IMR-90 (cell line): ENCODE results near the gene IFI35. TPM values are rescaled to one million over a fixed set of nuclear protein-coding genes. Genes with fewer than 3 reads are reported as not detected.

ENCODE experiments used
- ATAC-seq: fragments of 200-7000 bp; cut with Tn5 transposase; 2 replicates; pipeline ENCODE4 v1.9.1; 2020; ENCODE audit warnings: low read depth, mild to moderate bottlenecking, moderate library complexity
- BruUV-seq: library from RNA; stranded (reverse); fragments of 400-500 nt; replicated peaks from 2 replicates; lab custom pipeline; 2021; lab: Mats Ljungman, UMichigan
- CTCF ChIA-PET: fragments of 300-600 bp; formaldehyde crosslinking; extraction: SDS; loops from one replicate; lab custom pipeline; 2021; ENCODE audit warnings: antibody characterized with exemption; lab: Yijun Ruan, JAX
- POLR2A ChIA-PET: fragments of 300-600 bp; sonication (Branson Sonifier 250); formaldehyde crosslinking; loops from one replicate; lab custom pipeline; 2022; ENCODE audit warnings: antibody characterized with exemption; ENCODE audit not compliant: unreplicated experiment; lab: Charles Lee
- DNase-seq: peaks from one replicate; pipeline ENCODE4 v3.0.0; 2013
- H2AFZ ChIP-seq: replicated peaks from 2 replicates; pipeline ENCODE3; 2013; ENCODE audit warnings: low read length, mild to moderate bottlenecking; ENCODE audit not compliant: poor library complexity
- H2AK5ac ChIP-seq: 2 replicates; pipeline ENCODE4 v1.6.1; 2013; ENCODE audit warnings: low read depth, low read length, inconsistent platforms
- H2AK9ac ChIP-seq: replicated peaks from 2 replicates; pipeline ENCODE3; 2013; ENCODE audit warnings: mild to moderate bottlenecking, low read depth, low read length, moderate library complexity; ENCODE audit not compliant: poor library complexity
- H2BK120ac ChIP-seq: 2 replicates; pipeline ENCODE4 v1.6.1; 2013; ENCODE audit warnings: low read depth, low read length, inconsistent platforms
- H2BK15ac ChIP-seq: 3 replicates; pipeline ENCODE4 v1.6.1; 2013; ENCODE audit warnings: low read depth, low read length, inconsistent platforms
- H2BK20ac ChIP-seq: 2 replicates; pipeline ENCODE4 v1.6.1; 2013; ENCODE audit warnings: low read depth, mild to moderate bottlenecking, inconsistent platforms, low read length, moderate library complexity
- H2BK5ac ChIP-seq: 2 replicates; pipeline ENCODE4 v1.6.1; 2013; ENCODE audit warnings: mild to moderate bottlenecking, low read depth, low read length, inconsistent platforms; ENCODE audit not compliant: poor library complexity, severe bottlenecking
- H3K14ac ChIP-seq: replicated peaks from 2 replicates; pipeline ENCODE4 v1.6.1; 2013; ENCODE audit warnings: low read depth, low read length, inconsistent platforms
- H3K18ac ChIP-seq: 2 replicates; pipeline ENCODE4 v1.6.1; 2013; ENCODE audit warnings: low read depth, low read length, control low read depth
- H3K23ac ChIP-seq: 2 replicates; pipeline ENCODE4 v1.6.1; 2013; ENCODE audit warnings: low read depth, low read length, inconsistent platforms
- H3K27ac ChIP-seq: 2 replicates; pipeline ENCODE4 v1.5.1; 2013; ENCODE audit warnings: mild to moderate bottlenecking, control low read depth, low read length; ENCODE audit not compliant: insufficient read depth
- H3K27me3 ChIP-seq: 2 replicates; pipeline ENCODE4 v1.6.1; 2013; ENCODE audit warnings: low read length; ENCODE audit not compliant: control insufficient read depth, insufficient read depth
- H3K36me3 ChIP-seq: 2 replicates; pipeline ENCODE4 v1.6.1; 2013; ENCODE audit warnings: low read length, mixed read lengths; ENCODE audit not compliant: control insufficient read depth, insufficient read depth
- H3K4ac ChIP-seq: 2 replicates; pipeline ENCODE4 v1.6.1; 2013; ENCODE audit warnings: low read depth, low read length, inconsistent platforms
- H3K4me1 ChIP-seq: 2 replicates; pipeline ENCODE4 v1.6.1; 2013; ENCODE audit warnings: low read length, mixed read lengths; ENCODE audit not compliant: control insufficient read depth, insufficient read depth
- H3K4me2 ChIP-seq: 2 replicates; pipeline ENCODE4 v1.6.1; 2013; ENCODE audit warnings: low read depth, mild to moderate bottlenecking, control low read depth, low read length, moderate library complexity
- H3K4me3 ChIP-seq: 2 replicates; pipeline ENCODE4 v1.5.1; 2013; ENCODE audit warnings: low read depth, mild to moderate bottlenecking, control low read depth, low read length, moderate library complexity; ENCODE audit not compliant: insufficient read depth
- H3K56ac ChIP-seq: 2 replicates; pipeline ENCODE4 v1.6.1; 2013; ENCODE audit warnings: low read length, inconsistent platforms; ENCODE audit not compliant: insufficient read depth; ENCODE audit errors: extremely low read depth
- H3K79me1 ChIP-seq, 2 experiments: 2 replicates each; pipeline ENCODE4 v1.6.1; 2013; ENCODE audit warnings: low read length in 2 of 2, inconsistent platforms in 1 of 2, low read depth in 1 of 2
- H3K9ac ChIP-seq: 2 replicates; pipeline ENCODE4 v1.6.1; 2013; ENCODE audit warnings: low read depth, low read length, control low read depth
- H3K9me1 ChIP-seq: 2 replicates; pipeline ENCODE4 v1.6.1; 2013; ENCODE audit warnings: low read length, inconsistent platforms; ENCODE audit not compliant: insufficient read depth
- H3K9me3 ChIP-seq: 2 replicates; pipeline ENCODE4 v1.6.1; 2013; ENCODE audit warnings: low read length; ENCODE audit not compliant: control insufficient read depth, insufficient read depth
- H4K20me1 ChIP-seq: 2 replicates; pipeline ENCODE4 v1.6.1; 2013; ENCODE audit warnings: low read length, inconsistent platforms; ENCODE audit not compliant: insufficient read depth
- H4K5ac ChIP-seq: 2 replicates; pipeline ENCODE4 v1.6.1; 2013; ENCODE audit warnings: mild to moderate bottlenecking, low read depth, low read length, control low read depth
- H4K8ac ChIP-seq, 2 experiments: 2 replicates each; pipeline ENCODE4 v1.6.1; 2013; ENCODE audit warnings: low read depth in 2 of 2, low read length in 2 of 2, control low read depth in 1 of 2, inconsistent platforms in 1 of 2
- H4K91ac ChIP-seq: 2 replicates; pipeline ENCODE4 v1.6.1; 2013; ENCODE audit warnings: low read depth, low read length, inconsistent platforms; ENCODE audit not compliant: insufficient read depth
- BHLHE40 ChIP-seq: fragments of 150-350 bp; IDR thresholded peaks from 2 replicates; pipeline ENCODE4 v1.6.1; 2016; ENCODE audit warnings: mild to moderate bottlenecking, low read depth, low read length
- CEBPB ChIP-seq: IDR thresholded peaks from 2 replicates; pipeline ENCODE4 v1.6.1; 2012; ENCODE audit warnings: low read depth, low read length, improper control_type of control experiment
- CHD1 ChIP-seq: IDR thresholded peaks from 2 replicates; pipeline ENCODE4 v1.6.1; 2012; ENCODE audit warnings: low read depth, low read length, improper control_type of control experiment
- FOS ChIP-seq: fragments of 150-350 bp; IDR thresholded peaks from 2 replicates; pipeline ENCODE4 v1.6.1; 2016; ENCODE audit warnings: low read depth, low read length
- MAFK ChIP-seq: IDR thresholded peaks from 2 replicates; pipeline ENCODE4 v1.6.1; 2012; ENCODE audit warnings: low read depth, low read length, improper control_type of control experiment
- MAZ ChIP-seq: IDR thresholded peaks from 2 replicates; pipeline ENCODE4 v1.6.1; 2012; ENCODE audit warnings: low read depth, mild to moderate bottlenecking, low read length, improper control_type of control experiment, moderate library complexity, borderline replicate concordance
- MXI1 ChIP-seq: IDR thresholded peaks from 2 replicates; pipeline ENCODE4 v1.6.1; 2012; ENCODE audit warnings: low read depth, mild to moderate bottlenecking, low read length, moderate library complexity, borderline replicate concordance
- NFE2L2 ChIP-seq: fragments of 150-350 bp; IDR thresholded peaks from 2 replicates; pipeline ENCODE4 v1.6.1; 2016; ENCODE audit warnings: low read depth, mild to moderate bottlenecking, low read length
- POLR2A ChIP-seq: IDR thresholded peaks from 2 replicates; pipeline ENCODE4 v1.6.1; 2012; ENCODE audit warnings: mild to moderate bottlenecking, low read depth, low read length
- RAD21 ChIP-seq: IDR thresholded peaks from 2 replicates; pipeline ENCODE4 v1.6.1; 2012; ENCODE audit warnings: low read length, improper control_type of control experiment
- RCOR1 ChIP-seq: IDR thresholded peaks from 2 replicates; pipeline ENCODE4 v1.6.1; 2012; ENCODE audit warnings: mild to moderate bottlenecking, low read length, improper control_type of control experiment; ENCODE audit not compliant: insufficient replicate concordance
- RFX5 ChIP-seq: IDR thresholded peaks from 2 replicates; pipeline ENCODE4 v1.8.0; 2012; ENCODE audit warnings: low read depth, mild to moderate bottlenecking, low read length, moderate library complexity
- SMC3 ChIP-seq: fragments of 150-350 bp; IDR thresholded peaks from 2 replicates; pipeline ENCODE4 v1.6.1; 2016; ENCODE audit warnings: low read depth, mild to moderate bottlenecking, antibody characterized with exemption, low read length, moderate library complexity
- WGBS, 2 experiments: methylation state at CpG; one replicate each; pipeline versions ENCODE4 v1.1.5 to v1.1.7; 2013; ENCODE audit warnings: missing lambda C conversion rate in 2 of 2; ENCODE audit not compliant: insufficient read length in 1 of 2; ENCODE audit errors: extremely low coverage in 2 of 2; 5-methylcytosine and 5-hydroxymethylcytosine counted together
- dilution Hi-C: fragments of 300-500 bp; cut with HindIII; formaldehyde crosslinking; loops from one replicate; pipeline ENCODE4 v1.14.3; 2018; ENCODE audit warnings: low sequenced_read_pairs; ENCODE audit not compliant: unreplicated experiment
- in situ Hi-C: fragments of 300-500 bp; cut with MboI; formaldehyde crosslinking; loops from 3 replicates; pipeline ENCODE4 v1.14.3; 2019; ENCODE audit warnings: low sequenced_read_pairs, inconsistent platforms, mixed read lengths
- intact Hi-C: fragments of 100-400 bp; cut with micrococcal nuclease; formaldehyde crosslinking; loops from 2 replicates; pipeline ENCODE4 v1.10.0; 2022
- polyA plus RNA-seq, 3 experiments: library from polyadenylated mRNA; depleted of rRNA; stranded (reverse); fragments of >200 nt; gene quantifications; 2 replicates each; pipeline ENCODE4 v1.2.3, GENCODE V29; 2012; ENCODE audit warnings: low replicate concordance in 1 of 3
- total RNA-seq: library from RNA; depleted of rRNA; stranded (reverse); fragments of >200 nt; gene quantifications from 2 replicates; pipeline ENCODE4 v1.2.3, GENCODE V29; 2012
- TF ChIP-seq, protein P1 (sequence below): conservative IDR thresholded peaks from 2 replicates; pipeline ENCODE4 v1.5.1; 2012; ENCODE audit warnings: mild to moderate bottlenecking, low read depth, low read length, improper control_type of control experiment
- TF ChIP-seq, protein P2 (sequence below): fragments of 150-350 bp; IDR thresholded peaks from 2 replicates; pipeline ENCODE4 v1.6.1; 2017; ENCODE audit warnings: mild to moderate bottlenecking, antibody characterized with exemption, low read length, low read depth
- TF ChIP-seq, protein P3 (sequence below): fragments of 150-350 bp; IDR thresholded peaks from 2 replicates; pipeline ENCODE4 v1.6.1; 2016; ENCODE audit warnings: low read depth, mild to moderate bottlenecking, low read length, moderate library complexity, borderline replicate concordance

IFI35 gene
- total and polyA plus RNA-seq, 2 of the 4 experiments (the other 2 are of a cell fraction), result 15.8 to 17.0 TPM

DNA sequence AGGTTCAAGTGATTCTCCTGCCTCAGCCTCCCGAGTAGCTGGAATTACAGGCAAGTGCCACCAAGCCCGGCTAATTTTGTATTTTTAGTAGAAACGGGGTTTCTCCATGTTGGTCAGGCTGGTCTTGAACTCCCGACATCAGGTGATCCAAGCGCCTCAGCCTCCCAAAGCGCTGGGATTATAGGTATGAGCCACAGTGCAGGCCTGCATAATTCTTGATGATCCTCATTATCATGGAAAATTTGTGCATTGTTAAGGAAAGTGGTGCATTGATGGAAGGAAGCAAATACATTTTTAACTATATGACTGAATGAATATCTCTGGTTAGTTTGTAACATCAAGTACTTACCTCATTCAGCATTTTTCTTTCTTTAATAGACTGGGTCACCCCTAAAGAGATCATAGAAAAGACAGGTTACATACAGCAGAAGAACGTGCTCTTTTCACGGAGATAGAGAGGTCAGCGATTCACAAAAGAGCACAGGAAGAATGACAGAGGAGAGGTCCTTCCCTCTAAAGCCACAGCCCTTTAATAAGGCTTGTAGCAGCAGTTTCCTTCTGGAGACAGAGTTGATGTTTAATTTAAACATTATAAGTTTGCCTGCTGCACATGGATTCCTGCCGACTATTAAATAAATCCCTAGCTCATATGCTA is 56.5 kb downstream of the IFI35 start:
- CTCF ChIA-PET, result no interaction called here

More for the DNA sequence above, 56.5 kb downstream of the IFI35 start:
- Histone ChIP-seq H2AK5ac (no peak overlapping the region), H3K14ac (no peak overlapping the region), H3K4me3 (no peak overlapping the region), H4K8ac (no peak overlapping the region), H3K18ac (no peak overlapping the region), H2BK5ac (no peak overlapping the region), H2AFZ (no peak overlapping the region), H4K5ac (no peak overlapping the region), H3K27me3 (no peaks in the 10 kb centered on the region), H3K23ac (no peak overlapping the region), H3K9me1 (no peaks in the 10 kb centered on the region), H3K27ac (no peak overlapping the region), H2AK9ac (no peak overlapping the region), H3K79me1 (no peaks in the 10 kb centered on the region), H4K20me1 (no peaks in the 10 kb centered on the region), H4K91ac (no peak overlapping the region), H3K9ac (no peak overlapping the region), H3K4ac (no peak overlapping the region), H3K4me2 (no peak overlapping the region), H2BK20ac (no peak overlapping the region), H3K9me3 (no peaks in the 10 kb centered on the region), H3K4me1 (no peaks in the 10 kb centered on the region), H2BK120ac (no peak overlapping the region), H2BK15ac (no peak overlapping the region), H3K36me3 (peaks cover 1% of the 10 kb centered on the region; the same call in 1 of the 2 replicates), H3K56ac (no peak overlapping the region)
- POLR2A ChIA-PET, result no interaction called here
- no peak for ATAC-seq
- DNase-seq, result no peak
- in situ Hi-C loops, result loop anchor here (25.0 kb wide), 1 partner anchor 101 kb away; the partner anchor contains the start of gene AARSD1
- 100% methylated on average over 3 of the region's 10 CpGs; no CpG with 5 or more reads in 1 of the 2 experiments for WGBS, 2 experiments
- intact Hi-C loops, result no loop called here
- dilution Hi-C loops, result no loop called here
- TF ChIP-seq SMC3, result no peak
- no peak for TF ChIP-seq CHD1
- TF ChIP-seq RFX5, result no peak
- no peak for TF ChIP-seq BHLHE40
- TF ChIP-seq CEBPB, result no peak
- TF ChIP-seq RCOR1, result no peak
- TF ChIP-seq FOS, result no peak
- TF ChIP-seq, protein P1, sequence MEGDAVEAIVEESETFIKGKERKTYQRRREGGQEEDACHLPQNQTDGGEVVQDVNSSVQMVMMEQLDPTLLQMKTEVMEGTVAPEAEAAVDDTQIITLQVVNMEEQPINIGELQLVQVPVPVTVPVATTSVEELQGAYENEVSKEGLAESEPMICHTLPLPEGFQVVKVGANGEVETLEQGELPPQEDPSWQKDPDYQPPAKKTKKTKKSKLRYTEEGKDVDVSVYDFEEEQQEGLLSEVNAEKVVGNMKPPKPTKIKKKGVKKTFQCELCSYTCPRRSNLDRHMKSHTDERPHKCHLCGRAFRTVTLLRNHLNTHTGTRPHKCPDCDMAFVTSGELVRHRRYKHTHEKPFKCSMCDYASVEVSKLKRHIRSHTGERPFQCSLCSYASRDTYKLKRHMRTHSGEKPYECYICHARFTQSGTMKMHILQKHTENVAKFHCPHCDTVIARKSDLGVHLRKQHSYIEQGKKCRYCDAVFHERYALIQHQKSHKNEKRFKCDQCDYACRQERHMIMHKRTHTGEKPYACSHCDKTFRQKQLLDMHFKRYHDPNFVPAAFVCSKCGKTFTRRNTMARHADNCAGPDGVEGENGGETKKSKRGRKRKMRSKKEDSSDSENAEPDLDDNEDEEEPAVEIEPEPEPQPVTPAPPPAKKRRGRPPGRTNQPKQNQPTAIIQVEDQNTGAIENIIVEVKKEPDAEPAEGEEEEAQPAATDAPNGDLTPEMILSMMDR, result no peak
- no peak for TF ChIP-seq NFE2L2
- TF ChIP-seq RAD21, result no peak
- TF ChIP-seq MAFK, result no peak
- TF ChIP-seq, protein P2, sequence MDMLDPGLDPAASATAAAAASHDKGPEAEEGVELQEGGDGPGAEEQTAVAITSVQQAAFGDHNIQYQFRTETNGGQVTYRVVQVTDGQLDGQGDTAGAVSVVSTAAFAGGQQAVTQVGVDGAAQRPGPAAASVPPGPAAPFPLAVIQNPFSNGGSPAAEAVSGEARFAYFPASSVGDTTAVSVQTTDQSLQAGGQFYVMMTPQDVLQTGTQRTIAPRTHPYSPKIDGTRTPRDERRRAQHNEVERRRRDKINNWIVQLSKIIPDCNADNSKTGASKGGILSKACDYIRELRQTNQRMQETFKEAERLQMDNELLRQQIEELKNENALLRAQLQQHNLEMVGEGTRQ, result no peak
- TF ChIP-seq POLR2A, result no peak
- TF ChIP-seq MXI1, result no peak
- no peak for TF ChIP-seq MAZ
- TF ChIP-seq, protein P3, sequence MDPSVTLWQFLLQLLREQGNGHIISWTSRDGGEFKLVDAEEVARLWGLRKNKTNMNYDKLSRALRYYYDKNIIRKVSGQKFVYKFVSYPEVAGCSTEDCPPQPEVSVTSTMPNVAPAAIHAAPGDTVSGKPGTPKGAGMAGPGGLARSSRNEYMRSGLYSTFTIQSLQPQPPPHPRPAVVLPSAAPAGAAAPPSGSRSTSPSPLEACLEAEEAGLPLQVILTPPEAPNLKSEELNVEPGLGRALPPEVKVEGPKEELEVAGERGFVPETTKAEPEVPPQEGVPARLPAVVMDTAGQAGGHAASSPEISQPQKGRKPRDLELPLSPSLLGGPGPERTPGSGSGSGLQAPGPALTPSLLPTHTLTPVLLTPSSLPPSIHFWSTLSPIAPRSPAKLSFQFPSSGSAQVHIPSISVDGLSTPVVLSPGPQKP, result no peak
- no TSS peak for BruUV-seq
